Endothelial cell of umbilical vein (primary cell): ENCODE data around the gene FTCDNL1. TPM values are rescaled to one million over a fixed set of nuclear protein-coding genes. Genes with fewer than 3 reads are reported as not detected.

Experiments used
- BruUV-seq: library from RNA; stranded (reverse); fragments of 400-500 nt; replicated peaks from 2 replicates; lab custom pipeline; 2021; lab: Mats Ljungman, UMichigan
- CTCF ChIA-PET: fragments of 300-600, 350-600 bp; sonication (Branson Sonifier 250); formaldehyde crosslinking; loops from one replicate; lab custom pipeline; 2021; ENCODE audit warnings: antibody characterized with exemption, inconsistent platforms; lab: Charles Lee
- POLR2A ChIA-PET: fragments of 300-600, 350-600 bp; sonication (Branson Sonifier 250); formaldehyde crosslinking; loops from one replicate; lab custom pipeline; 2021; ENCODE audit warnings: antibody characterized with exemption, inconsistent platforms; lab: Charles Lee
- DNase-seq: peaks from one replicate; pipeline ENCODE4 v3.0.0-alpha.2; 2011; ENCODE audit warnings: low read depth, low spot score
- FAIRE-seq: peaks from 2 replicates; lab custom pipeline; 2011; peaks lifted over from hg19 to GRCh38; lab: Jason Lieb, UNC
- H2AFZ ChIP-seq: 2 replicates; pipeline ENCODE4 v1.6.0; 2012; ENCODE audit warnings: low read depth, low read length, control low read depth, inconsistent platforms
- H3K27ac ChIP-seq: 2 replicates; pipeline ENCODE4 v1.5.1; 2011; ENCODE audit warnings: low read depth, mild to moderate bottlenecking, control low read depth, low read length, moderate library complexity; ENCODE audit not compliant: insufficient read depth
- H3K27me3 ChIP-seq, 2 experiments: 2 replicates each; pipeline versions ENCODE4 v1.6.0 to v1.6.1; 2011; ENCODE audit warnings: low read length in 2 of 2, mixed read lengths in 1 of 2; ENCODE audit not compliant: control insufficient read depth in 2 of 2, insufficient read depth in 2 of 2
- H3K36me3 ChIP-seq, 2 experiments: 2 replicates in 1 of 2; 3 replicates in 1 of 2; pipeline ENCODE4 v1.5.1; 2011; ENCODE audit warnings: low read length in 2 of 2, mild to moderate bottlenecking in 1 of 2, moderate library complexity in 1 of 2; ENCODE audit not compliant: control insufficient read depth in 2 of 2, insufficient read depth in 2 of 2; ENCODE audit errors: extremely low read depth in 1 of 2
- H3K4me1 ChIP-seq: 3 replicates; pipeline ENCODE4 v1.5.1; 2011; ENCODE audit warnings: mild to moderate bottlenecking, low read length; ENCODE audit not compliant: control insufficient read depth, insufficient read depth; ENCODE audit errors: extremely low read depth
- H3K4me2 ChIP-seq: 2 replicates; pipeline ENCODE4 v1.6.1; 2011; ENCODE audit warnings: low read length, control low read depth, mixed read lengths; ENCODE audit not compliant: insufficient read depth
- H3K4me3 ChIP-seq, 3 experiments: fragments of 200-600 bp in 1 of 3; sonication (generic), shearing (Covaris generic) in 1 of 3; replicated peaks in 1 of 3; 2 replicates each; pipeline ENCODE4 v1.5.1; 2011 to 2016; ENCODE audit warnings: control low read depth in 3 of 3, low read length in 3 of 3, mild to moderate bottlenecking in 2 of 3, inconsistent platforms in 1 of 3, low read depth in 1 of 3, moderate library complexity in 1 of 3; ENCODE audit not compliant: insufficient read depth in 1 of 3
- H3K79me2 ChIP-seq: 2 replicates; pipeline ENCODE4 v1.6.0; 2012; ENCODE audit warnings: low read length, inconsistent platforms; ENCODE audit not compliant: control insufficient read depth, insufficient read depth
- H3K9ac ChIP-seq: replicated peaks from 2 replicates; pipeline ENCODE3; 2011; ENCODE audit warnings: low read length, control low read depth; ENCODE audit not compliant: insufficient read depth; ENCODE audit errors: extremely low read depth
- H3K9me1 ChIP-seq: replicated peaks from 3 replicates; pipeline ENCODE4 v1.6.0; 2011; ENCODE audit warnings: mild to moderate bottlenecking, low read length; ENCODE audit not compliant: control insufficient read depth, insufficient read depth; ENCODE audit errors: extremely low read depth
- H3K9me3 ChIP-seq: replicated peaks from 2 replicates; pipeline ENCODE4 v1.5.1; 2012; ENCODE audit warnings: low read length, inconsistent platforms; ENCODE audit not compliant: control insufficient read depth, insufficient read depth
- H4K20me1 ChIP-seq: replicated peaks from 2 replicates; pipeline ENCODE3; 2011; ENCODE audit warnings: mild to moderate bottlenecking, low read length; ENCODE audit not compliant: control insufficient read depth, insufficient read depth; ENCODE audit errors: extremely low read depth
- EZH2 ChIP-seq: IDR thresholded peaks from 2 replicates; pipeline ENCODE4 v1.6.1; 2012; ENCODE audit warnings: borderline replicate concordance, low read depth, mild to moderate bottlenecking, moderate library complexity, low read length, inconsistent platforms; ENCODE audit not compliant: severe bottlenecking
- FOS ChIP-seq: IDR thresholded peaks from 2 replicates; pipeline ENCODE4 v1.6.1; 2011; ENCODE audit warnings: mild to moderate bottlenecking, low read length, moderate library complexity, borderline replicate concordance; ENCODE audit not compliant: insufficient read depth
- GATA2 ChIP-seq: IDR thresholded peaks from 2 replicates; pipeline ENCODE4 v1.7.0; 2011; ENCODE audit warnings: low read depth, mild to moderate bottlenecking, moderate library complexity, mixed read lengths, low read length; ENCODE audit not compliant: insufficient read length, insufficient read depth
- JUN ChIP-seq: IDR thresholded peaks from 2 replicates; pipeline ENCODE4 v1.6.1; 2011; ENCODE audit warnings: borderline replicate concordance, low read depth; ENCODE audit not compliant: insufficient read length, insufficient read depth
- MYC ChIP-seq: IDR thresholded peaks from one replicate; pipeline ENCODE4 v1.6.1; 2011; ENCODE audit warnings: mild to moderate bottlenecking, low read depth, low read length
- POLR2A ChIP-seq: IDR thresholded peaks from 2 replicates; pipeline ENCODE4 v1.6.1; 2012; ENCODE audit warnings: low read depth, mild to moderate bottlenecking, control low read depth, low read length
- POLR2AphosphoS5 ChIP-seq: IDR thresholded peaks from 2 replicates; pipeline ENCODE4 v1.6.1; 2012; ENCODE audit warnings: low read depth, mild to moderate bottlenecking, control low read depth, low read length, moderate library complexity; ENCODE audit not compliant: insufficient read depth
- dilution Hi-C: fragments of 300-500 bp; cut with MboI; formaldehyde crosslinking; loops from one replicate; pipeline ENCODE4 v1.15.0; 2019; ENCODE audit warnings: low sequenced_read_pairs; ENCODE audit not compliant: extremely low pct_ligation_motif_present
- intact Hi-C: fragments of 100-400 bp; cut with micrococcal nuclease; formaldehyde crosslinking; loops from one replicate; pipeline ENCODE4 v1.10.0; 2022
- polyA plus RNA-seq, 4 experiments: library from polyadenylated mRNA; depleted of rRNA in 3 of 4; stranded (reverse) in 3 of 4; unstranded in 1 of 4; fragments of >200 nt; gene quantifications; 2 replicates each; pipeline versions ENCODE4 v1.2.1 to v1.2.3, GENCODE V29; 2011 to 2012; ENCODE audit warnings: missing spikeins in 1 of 4
- total RNA-seq: library from RNA; stranded (reverse); gene quantifications from 2 replicates; pipeline ENCODE4 v1.2.3, GENCODE V29; 2021
- TF ChIP-seq, protein P1 (sequence below): IDR thresholded peaks from 2 replicates; pipeline ENCODE4 v1.6.1; 2011; ENCODE audit not compliant: insufficient read depth, insufficient read length
- TF ChIP-seq, protein P2 (sequence below), 2 donors: IDR thresholded peaks; 1 replicate in 1 of 2; 2 replicates in 1 of 2; pipeline ENCODE4 v1.5.1; 2011; ENCODE audit warnings: low read length in 2 of 2, mild to moderate bottlenecking in 2 of 2, moderate library complexity in 2 of 2, control low read depth in 1 of 2, inconsistent platforms in 1 of 2, low read depth in 1 of 2; ENCODE audit not compliant: insufficient read depth in 1 of 2; ENCODE audit errors: extremely low read depth in 1 of 2

The FTCDNL1 gene
- total and polyA plus RNA-seq, 2 donors (not counting 3 experiments of a cell fraction or from before 2014, with no cell fraction given) = 0.19 to 0.27 TPM

DNA sequence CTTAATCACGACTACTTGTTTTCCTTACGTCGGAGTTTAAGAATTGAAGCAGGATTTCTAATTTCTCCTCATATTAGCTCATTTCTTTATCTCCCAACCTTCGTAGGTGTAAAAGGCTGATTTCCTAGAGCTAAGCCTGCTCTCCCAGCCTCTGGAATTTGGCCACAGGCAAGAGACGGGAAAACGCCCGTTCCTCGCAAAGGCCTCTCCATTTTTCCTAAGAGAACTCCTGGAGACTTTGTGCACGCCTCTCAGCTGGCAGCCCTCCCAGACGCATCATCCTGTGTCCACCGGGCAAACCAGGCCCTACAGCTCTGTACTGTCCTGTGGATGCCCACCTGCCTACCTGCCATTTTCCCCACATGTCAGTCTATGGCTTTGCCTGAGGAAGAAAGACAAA is 106.3 kb downstream of the FTCDNL1 start:
- Histone ChIP-seq H3K27ac (no peak overlapping the region), H3K9me3 (no peaks in the 10 kb centered on the region), H3K9me1 (no peaks in the 10 kb centered on the region), H3K4me3 (no peak overlapping the region), H3K79me2 (no peaks in the 10 kb centered on the region), H3K4me1 (no peaks in the 10 kb centered on the region), H3K27me3 (no peaks in the 10 kb centered on the region), H3K36me3 (no peaks in the 10 kb centered on the region), H3K4me2 (no peak overlapping the region), H2AFZ (no peak overlapping the region), H4K20me1 (no peaks in the 10 kb centered on the region), H3K9ac (no peak overlapping the region)
- POLR2A ChIA-PET = no interaction called here
- BruUV-seq = no TSS peak
- intact Hi-C loops (no loop called here), dilution Hi-C loops (no loop called here)
- no peak for FAIRE-seq
- no peak for TF ChIP-seq POLR2AphosphoS5
- TF ChIP-seq MYC = no peak
- TF ChIP-seq, protein P1, sequence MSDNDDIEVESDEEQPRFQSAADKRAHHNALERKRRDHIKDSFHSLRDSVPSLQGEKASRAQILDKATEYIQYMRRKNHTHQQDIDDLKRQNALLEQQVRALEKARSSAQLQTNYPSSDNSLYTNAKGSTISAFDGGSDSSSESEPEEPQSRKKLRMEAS = no peak
- no peak for TF ChIP-seq POLR2A
- no peak for TF ChIP-seq JUN
- no peak for TF ChIP-seq EZH2
- TF ChIP-seq FOS = no peak
- TF ChIP-seq GATA2 = no peak
- TF ChIP-seq, protein P2, sequence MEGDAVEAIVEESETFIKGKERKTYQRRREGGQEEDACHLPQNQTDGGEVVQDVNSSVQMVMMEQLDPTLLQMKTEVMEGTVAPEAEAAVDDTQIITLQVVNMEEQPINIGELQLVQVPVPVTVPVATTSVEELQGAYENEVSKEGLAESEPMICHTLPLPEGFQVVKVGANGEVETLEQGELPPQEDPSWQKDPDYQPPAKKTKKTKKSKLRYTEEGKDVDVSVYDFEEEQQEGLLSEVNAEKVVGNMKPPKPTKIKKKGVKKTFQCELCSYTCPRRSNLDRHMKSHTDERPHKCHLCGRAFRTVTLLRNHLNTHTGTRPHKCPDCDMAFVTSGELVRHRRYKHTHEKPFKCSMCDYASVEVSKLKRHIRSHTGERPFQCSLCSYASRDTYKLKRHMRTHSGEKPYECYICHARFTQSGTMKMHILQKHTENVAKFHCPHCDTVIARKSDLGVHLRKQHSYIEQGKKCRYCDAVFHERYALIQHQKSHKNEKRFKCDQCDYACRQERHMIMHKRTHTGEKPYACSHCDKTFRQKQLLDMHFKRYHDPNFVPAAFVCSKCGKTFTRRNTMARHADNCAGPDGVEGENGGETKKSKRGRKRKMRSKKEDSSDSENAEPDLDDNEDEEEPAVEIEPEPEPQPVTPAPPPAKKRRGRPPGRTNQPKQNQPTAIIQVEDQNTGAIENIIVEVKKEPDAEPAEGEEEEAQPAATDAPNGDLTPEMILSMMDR (IDR thresholded peaks at IDR 0.05; ENCODE audit: extremely low read depth in 1 of 2, insufficient read depth in 1 of 2, low read depth in 1 of 2, low read length in 2 of 2) = no peak
- no peak for DNase-seq
- CTCF ChIA-PET = interaction anchor here (0.9 kb wide), 1 partner anchor 9 kb away, joined by 3 read pairs; no protein-coding TSS in a partner anchor
